Activated T-cell treated with anti-CD3 and anti-CD28 coated beads for 4 hours (primary cell): Measurements from ENCODE around the gene IKBIP.
"Not testable (repeated sequence)": the region's sequence is repeated elsewhere in the genome, so short reads cannot be mapped to it uniquely, and the experiment has no call there.

Source experiments
- DNase-seq: peaks from one replicate; pipeline ENCODE4 v3.0.0-alpha.2; 2020

The IKBIP gene

GRCh38 chr12:98644712-98645571, at the start of gene IKBIP, which contains the start of gene APAF1:
TSS of gene IKBIP (minus strand) at chr12:98644788. CDS start at chr12:98644701, 87 bp downstream.
TSS of gene APAF1 (plus strand) at chr12:98645290. CDS start at chr12:98648360, 3,070 bp downstream.
- peak; percentile 96 for DNase-seq

DNA sequence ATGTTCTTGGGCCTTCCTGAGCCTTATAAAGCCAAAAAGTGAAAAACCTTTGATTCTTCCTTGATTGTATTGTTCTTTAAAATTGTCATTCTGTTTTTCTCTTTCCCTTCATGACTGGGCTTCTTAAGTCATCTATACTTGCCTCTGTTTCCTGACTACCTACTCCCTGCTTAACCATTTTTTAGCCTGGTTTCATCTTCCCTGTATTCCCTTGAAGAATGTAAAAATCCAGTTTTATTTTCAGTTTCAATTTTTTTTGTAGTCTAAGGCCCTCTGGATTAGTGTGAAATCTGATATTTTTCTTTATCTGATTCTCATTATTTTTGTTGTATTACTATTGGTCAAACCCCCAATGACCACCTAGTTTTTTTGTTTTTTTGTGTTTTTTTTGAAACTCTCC, 46.8 kb upstream of the IKBIP start:
- no peak for DNase-seq

- no peak for DNase-seq
Measured at GRCh38 chr12:98686603-98687002, 42.0 kb upstream of the IKBIP start.

GRCh38 chr12:98684199-98684598, 39.6 kb upstream of the IKBIP start:
- no peak for DNase-seq

DNA sequence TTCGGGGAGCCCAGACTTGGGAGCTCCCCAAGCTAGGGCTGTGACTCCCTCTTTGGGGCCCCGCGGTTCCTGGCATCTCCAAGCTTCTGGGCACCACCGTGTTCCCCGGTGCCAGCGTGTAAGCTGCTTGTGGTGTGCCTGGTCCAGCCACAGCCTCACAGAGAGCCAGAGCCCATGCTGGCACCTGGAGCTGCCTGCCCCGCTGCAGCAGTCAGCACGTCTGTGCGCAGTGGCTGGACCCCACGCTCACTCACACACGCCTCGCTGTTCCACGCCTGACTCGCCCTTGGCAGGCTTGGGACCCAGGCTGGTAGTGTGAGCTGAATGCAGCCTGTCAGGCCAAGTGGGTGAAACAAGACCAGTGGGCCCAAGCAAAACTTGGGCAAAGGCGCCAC, 35.0 kb upstream of the IKBIP start:
- no peak for DNase-seq

DNA sequence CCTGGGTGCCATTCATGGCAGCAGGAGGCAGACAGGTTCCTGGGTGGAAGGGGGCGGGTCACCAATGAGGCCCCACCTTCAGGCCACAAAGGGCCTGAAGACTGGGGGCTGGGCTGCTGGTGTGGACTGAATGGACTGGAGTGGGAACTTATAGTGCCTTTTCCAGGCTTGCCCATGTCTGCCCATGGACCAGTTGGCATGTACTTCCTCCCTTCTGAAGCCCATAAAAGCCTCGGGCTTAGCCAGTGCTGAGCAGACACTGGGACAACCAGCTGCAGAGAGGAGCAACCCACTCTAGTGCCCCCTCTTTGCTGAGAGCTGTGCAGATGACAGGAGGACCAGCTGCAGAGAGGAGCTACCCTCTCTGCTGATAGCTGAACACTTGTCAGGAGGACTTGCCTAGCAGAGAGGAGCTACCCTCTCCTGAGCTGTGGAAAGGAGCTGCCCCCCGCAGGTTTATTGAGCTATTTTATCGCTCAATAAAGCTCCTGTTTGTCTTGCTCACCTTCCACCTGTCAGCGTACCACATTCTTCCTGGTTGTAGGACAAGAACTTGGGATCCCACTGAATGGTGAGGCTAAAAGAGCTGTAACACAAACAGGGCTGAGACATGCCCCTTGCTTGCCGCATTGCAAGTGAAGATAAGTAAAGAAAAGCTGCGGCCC, 34.5 kb upstream of the IKBIP start:
- DNase-seq: no peak

DNA sequence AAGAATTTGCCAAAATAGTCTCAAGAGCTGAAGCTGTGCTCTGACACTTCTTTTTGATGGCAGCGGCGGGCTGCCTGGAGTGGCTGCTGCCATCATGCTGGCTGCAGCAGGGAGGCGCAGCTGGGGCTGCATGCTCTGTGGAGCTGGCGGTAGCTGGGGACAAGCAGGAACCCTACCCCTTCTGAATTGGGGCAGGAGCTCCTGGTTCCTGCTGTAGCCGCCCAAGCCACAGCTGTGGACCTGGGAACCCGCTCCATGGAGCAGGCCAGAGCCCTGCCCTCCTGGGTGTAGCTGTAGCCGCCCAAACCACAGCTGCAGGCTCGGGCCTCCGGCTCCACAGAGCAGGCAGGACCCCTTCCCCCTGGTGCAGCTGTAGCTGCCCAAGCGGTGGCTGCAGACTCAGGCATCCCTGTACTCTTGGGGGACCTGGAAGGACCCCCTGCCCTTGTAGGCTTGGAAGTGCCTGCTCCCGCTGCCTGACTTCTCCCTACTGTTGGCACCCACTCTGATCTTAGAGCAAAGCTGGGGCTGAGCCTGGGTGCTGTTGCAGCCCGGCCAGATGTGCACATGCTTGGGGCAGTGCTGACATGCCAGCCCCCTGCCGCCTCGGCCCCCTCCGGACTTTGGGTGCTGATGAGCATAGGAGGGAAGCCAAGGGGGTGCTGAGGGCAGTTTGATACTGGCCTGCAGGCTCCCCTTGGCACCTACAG, 33.8 kb upstream of the IKBIP start:
- DNase-seq: no peak

DNA sequence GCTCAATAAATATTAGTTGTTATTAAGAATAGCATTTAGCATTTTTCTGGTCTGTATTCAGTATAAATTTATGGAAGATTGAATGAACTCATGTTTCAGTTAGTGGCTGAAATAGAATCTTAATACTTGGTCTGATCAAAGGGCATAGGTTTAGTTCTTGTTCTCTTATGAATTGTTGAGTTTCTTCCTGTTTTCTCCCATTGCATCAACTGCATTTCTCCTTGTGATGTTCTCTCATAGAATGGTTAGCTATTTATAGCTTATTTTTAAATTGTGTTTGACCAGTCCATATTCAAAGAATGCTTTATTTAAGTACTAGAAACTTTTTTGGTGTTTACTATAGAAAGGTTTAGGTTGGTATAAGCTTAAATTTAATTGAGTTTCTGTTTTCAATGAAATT, 30.3 kb upstream of the IKBIP start:
- DNase-seq: no peak

DNA sequence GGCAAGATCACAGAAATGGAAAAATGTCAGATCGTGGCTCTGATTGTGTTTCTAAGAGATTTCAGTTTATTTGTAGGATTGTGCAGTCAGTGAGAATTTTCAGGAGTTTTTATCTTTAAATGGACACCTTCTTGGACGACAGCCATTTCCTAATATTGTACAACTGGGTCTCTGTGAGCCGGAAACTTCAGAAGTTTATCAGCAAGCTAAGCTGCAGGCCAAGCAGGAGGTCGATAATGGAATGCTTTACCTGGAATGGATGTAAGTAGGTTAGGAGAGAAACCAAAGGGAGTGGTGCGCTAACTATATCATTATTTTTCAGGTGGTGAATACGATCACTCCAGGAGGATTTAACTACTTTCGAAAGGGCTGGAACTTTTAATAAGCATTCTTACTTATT, 26.9 kb upstream of the IKBIP start:
- no peak for DNase-seq

DNA sequence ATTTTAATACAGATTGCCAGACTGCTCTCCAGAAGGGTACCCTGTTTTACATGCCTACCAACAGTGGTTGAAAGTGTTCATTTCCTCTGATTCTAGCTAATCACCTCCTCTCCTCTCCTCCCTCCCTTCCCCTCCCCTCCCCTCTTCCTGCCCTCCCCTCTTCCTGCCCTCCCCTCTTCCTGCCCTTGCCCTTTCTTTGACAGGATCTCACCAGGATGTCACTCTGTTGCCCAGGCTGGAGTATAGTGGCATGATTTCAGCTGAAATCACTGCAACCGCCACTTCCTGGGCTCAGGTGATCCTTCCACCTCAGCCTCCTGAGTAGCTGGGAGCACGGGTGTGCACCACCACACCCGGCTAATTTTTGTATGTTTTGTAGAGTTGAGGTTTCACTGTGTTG, 25.2 kb upstream of the IKBIP start:
- DNase-seq: no peak

GRCh38 chr12:98660521-98660920, 15.9 kb upstream of the IKBIP start:
- DNase-seq: no peak

DNA sequence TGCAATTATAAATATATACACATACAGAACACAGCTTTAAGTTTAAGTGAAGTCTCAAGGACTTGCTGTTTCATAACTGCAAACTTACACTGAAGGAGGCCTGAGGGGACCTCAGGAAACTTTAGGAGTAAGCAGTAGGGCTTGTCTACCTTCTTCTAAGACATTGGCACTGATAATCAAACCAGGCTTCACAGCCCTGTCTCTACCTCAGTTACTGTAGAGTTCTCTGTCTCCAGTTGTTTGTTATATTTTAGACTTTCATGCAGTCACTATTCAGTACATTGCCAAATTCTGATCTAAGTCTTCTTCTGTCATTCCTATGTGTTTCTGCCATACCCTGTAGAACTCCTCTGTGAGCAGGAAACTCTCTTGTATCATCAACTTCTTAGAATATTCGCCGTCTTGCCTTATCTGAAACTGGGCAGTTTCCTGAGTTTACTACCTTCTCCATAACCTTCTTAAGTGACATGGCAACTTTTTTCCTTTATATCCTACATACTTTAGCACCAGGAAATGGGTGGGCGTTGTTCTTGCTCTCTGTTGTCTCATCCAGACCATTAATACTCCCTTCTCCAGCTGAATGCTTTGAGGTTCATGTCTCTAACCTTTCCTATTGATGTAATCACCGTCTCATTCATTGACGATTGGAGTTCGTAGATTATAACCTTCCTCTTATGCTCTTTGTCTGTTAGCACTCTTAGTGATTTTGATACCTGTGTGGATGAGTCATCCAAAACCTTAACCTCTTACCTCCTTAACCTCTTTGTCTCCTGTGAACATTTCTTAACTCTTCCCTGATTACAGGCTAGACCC, 11.9 kb upstream of the IKBIP start:
- DNase-seq: no peak

- DNase-seq: no peak
Measured at GRCh38 chr12:98653866-98654493, 9.4 kb upstream of the IKBIP start.

DNA sequence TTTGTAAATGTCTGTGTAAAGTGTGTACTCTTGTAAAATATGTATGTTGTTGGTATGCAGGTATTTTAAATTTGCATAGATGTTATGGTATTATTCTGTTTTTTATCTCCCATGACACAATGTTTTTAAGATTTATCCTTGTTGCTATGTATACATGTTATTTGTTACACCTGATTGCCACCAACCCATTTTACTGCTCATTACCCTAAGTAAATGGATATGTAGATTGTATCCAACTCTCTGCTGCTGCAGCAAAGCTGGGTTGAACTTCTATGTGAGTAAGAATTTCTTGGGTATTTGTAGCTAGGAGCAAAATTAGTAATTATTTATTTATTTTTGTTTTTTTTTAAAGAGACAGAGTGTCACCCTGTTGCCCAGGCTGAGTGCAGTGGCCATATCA, 6.7 kb upstream of the IKBIP start:
- DNase-seq: no peak

DNA sequence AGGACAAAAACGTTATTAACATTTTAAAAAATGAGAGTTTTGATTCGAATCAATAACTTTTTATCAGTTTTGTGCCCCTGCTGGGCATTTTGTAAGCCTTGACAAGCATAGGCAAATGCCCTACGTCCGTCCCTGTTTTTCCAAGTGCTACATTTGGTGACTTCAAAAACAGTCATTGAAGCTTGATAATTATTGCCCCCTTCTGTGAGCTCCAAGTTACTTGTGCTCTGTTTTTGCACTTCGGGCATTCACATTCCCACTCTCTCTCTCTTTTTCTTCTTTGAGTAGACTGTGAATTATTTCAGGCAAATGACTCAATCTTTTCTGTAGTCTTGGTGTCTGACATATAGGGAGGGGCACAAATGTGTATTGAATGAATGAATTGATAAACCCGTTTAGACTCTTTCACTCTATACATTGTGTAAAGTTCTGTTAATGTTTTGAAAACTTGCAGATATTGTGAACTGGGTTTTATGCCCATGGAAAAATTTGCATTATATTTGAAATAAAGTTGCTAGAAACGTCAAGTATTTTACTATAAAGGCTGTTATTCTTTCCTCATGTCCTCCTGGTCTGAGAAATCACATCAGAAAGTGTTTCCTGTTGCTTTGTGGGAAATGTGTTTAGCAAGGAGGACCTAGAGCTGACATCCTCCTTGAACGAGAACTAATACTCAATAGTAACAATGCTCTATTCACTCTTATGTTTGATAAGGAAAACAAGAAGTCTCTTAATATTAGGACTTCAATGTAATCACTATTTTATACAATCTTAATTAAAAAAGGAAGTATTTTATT, 1.9 kb upstream of the IKBIP start:
- DNase-seq: no peak

DNA sequence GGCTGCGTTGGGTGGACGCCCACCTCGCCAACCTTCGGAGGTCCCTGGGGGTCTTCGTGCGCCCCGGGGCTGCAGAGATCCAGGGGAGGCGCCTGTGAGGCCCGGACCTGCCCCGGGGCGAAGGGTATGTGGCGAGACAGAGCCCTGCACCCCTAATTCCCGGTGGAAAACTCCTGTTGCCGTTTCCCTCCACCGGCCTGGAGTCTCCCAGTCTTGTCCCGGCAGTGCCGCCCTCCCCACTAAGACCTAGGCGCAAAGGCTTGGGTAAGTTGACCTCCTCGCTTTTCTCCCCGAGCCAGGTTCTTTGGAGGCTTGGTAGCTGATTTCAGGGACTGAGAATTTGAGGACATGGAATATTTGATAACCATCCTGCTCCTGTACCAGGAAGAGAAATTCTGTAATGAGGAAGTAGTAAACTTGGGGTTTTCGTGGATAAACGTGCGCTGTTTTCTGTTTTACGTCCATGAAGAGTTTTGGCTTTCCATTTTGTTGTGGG, 1.0 kb upstream of the IKBIP start:
- DNase-seq: peak; percentile 3

DNA sequence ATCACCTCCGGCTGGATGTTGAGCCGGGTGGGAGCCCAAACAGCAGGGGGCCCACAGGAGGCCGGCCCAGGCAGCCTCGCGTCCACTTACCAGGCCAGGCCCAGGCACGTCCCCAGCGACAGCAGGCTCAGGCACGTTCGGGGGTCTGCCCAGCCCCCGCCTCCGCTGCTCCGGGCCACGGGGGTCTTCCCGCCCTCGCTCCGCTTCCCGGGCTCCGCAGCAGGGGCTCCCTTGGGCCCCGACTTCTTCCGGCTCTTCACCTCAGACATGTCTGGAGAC, 216 bp downstream of the IKBIP start:
- DNase-seq: no peak

DNA sequence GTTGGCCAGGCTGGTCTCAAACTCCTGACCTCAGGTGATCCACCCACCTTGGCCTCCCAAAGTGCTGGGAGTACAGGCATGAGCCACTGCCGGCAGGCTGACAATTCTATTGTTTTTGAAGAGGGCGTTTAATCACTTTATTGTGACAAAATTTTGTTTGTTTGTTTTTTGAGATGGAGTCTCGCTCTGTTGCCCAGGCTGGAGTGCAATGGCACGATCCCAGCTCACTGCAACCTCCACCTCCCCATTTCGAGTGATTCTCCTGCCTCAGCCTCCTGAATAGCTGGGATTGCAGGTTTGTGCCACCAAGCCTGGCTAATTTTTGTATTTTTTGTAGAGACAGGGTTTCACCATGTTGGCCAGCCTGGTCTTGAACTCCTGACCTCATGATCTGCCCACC, 1.8 kb downstream of the IKBIP start:
- DNase-seq: not testable (repeated sequence)

GRCh38 chr12:98639491-98639890, 5.1 kb downstream of the IKBIP start:
- DNase-seq: no peak

- no peak for DNase-seq
Measured at GRCh38 chr12:98638009-98638408, 6.6 kb downstream of the IKBIP start.

- DNase-seq: no peak
Measured at GRCh38 chr12:98637068-98637467, 7.5 kb downstream of the IKBIP start.
